NB4 (cell line): ENCODE measurements around the gene PIERCE2.
"Not testable (repeated sequence)": the region's sequence is repeated elsewhere in the genome, so short reads cannot be mapped to it uniquely, and the experiment has no call there.

Experiments used
- CTCF ChIP-seq: IDR thresholded peaks from one replicate; pipeline ENCODE4 v1.5.1; 2012; ENCODE audit warnings: low read depth, low read length
- MAX ChIP-seq: IDR thresholded peaks from 2 replicates; pipeline ENCODE4 v1.6.1; 2011; ENCODE audit warnings: low read depth, low read length
- POLR2A ChIP-seq: IDR thresholded peaks from 2 replicates; pipeline ENCODE4 v1.6.1; 2011; ENCODE audit warnings: mild to moderate bottlenecking; ENCODE audit not compliant: insufficient read length; ENCODE audit errors: extremely low read depth

GRCh38 chr15:55400050-55400449, 8.2 kb upstream of the PIERCE2 start:
- not testable (repeated sequence) for TF ChIP-seq CTCF, POLR2A, MAX
